ENCODE measurements around the gene NUDT22.

Gene NUDT22

DNA sequence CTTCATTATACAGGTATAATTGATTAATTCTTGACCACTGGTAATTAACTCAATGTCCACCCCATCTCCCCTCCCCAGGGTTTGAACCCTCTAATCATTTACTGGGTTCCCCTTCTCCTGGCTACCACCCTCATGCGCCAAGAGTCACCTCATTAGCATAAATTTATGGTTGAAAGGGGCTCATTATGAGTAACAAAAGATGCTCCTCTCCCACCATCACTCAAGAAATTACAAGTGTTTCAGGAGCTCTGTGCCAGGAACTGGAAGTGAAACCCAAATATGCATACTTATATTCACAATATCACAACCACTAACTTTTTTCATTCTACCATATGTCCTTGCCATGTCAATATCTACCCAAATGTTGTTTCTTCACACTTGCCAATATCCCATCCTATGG is 47.9 kb upstream of the NUDT22 start (continued):
- TF ChIP-seq ISL1 (CRISPR knock-in tag; IDR thresholded peaks at IDR 0.05) (no peak), TCF4 (CRISPR knock-in tag; IDR thresholded peaks at IDR 0.05; ENCODE audit: borderline replicate concordance) (no peak), ZNF565 (CRISPR knock-in tag; conservative IDR thresholded peaks at IDR 0.05; ENCODE audit: low read depth) (no peak), SNAI2 (CRISPR knock-in tag; IDR thresholded peaks at IDR 0.05) (no peak)

DNA sequence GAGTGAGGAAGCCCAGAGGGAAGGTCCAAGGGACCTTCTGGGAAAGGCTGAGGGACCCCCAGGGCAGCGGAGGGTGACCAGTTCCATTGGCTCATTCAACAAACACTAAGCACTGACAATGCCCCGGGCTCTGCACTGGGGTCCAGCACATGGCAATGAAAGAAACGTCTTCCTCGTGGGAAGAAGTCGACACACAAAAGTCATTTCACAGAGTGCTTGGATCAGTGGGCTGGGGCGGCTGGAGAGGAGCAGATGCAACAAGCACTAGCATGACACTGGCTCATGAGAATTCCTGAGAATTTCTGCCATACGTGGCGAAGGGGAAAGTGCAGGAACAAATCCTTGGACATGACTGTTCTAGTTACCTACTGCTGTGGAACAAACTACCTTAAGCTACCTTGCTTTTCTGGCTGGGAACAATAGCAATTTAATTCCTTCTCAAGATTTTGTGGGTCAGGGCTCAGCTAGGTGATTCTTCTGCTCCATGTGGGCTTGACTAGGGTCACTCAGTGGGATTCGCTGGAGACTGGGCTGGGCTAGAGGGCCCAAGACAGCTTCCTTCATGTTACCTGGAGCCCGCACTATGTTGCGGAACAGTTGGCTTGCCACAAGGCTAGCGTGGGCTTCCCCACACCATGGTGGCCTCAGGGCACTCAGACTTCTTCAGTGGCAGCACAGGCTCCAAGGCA is 47.0 kb upstream of the NUDT22 start:
- TF ChIP-seq, protein P1, sequence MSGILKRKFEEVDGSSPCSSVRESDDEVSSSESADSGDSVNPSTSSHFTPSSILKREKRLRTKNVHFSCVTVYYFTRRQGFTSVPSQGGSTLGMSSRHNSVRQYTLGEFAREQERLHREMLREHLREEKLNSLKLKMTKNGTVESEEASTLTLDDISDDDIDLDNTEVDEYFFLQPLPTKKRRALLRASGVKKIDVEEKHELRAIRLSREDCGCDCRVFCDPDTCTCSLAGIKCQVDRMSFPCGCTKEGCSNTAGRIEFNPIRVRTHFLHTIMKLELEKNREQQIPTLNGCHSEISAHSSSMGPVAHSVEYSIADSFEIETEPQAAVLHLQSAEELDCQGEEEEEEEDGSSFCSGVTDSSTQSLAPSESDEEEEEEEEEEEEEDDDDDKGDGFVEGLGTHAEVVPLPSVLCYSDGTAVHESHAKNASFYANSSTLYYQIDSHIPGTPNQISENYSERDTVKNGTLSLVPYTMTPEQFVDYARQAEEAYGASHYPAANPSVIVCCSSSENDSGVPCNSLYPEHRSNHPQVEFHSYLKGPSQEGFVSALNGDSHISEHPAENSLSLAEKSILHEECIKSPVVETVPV (CRISPR knock-in tag; IDR thresholded peaks at IDR 0.05) = no peak
- TF ChIP-seq PPARA (CRISPR knock-in tag; IDR thresholded peaks at IDR 0.05; ENCODE audit: borderline replicate concordance) = no peak
- no peak for TF ChIP-seq GLIS3 (CRISPR knock-in tag; IDR thresholded peaks at IDR 0.05)
- no peak for TF ChIP-seq ISL1 (CRISPR knock-in tag; IDR thresholded peaks at IDR 0.05)
- no peak for TF ChIP-seq ZC3H10 (CRISPR knock-in tag; IDR thresholded peaks at IDR 0.05)
- no peak for TF ChIP-seq ZFP3 (CRISPR knock-in tag; IDR thresholded peaks at IDR 0.05)
- TF ChIP-seq OSR1 (CRISPR knock-in tag; IDR thresholded peaks at IDR 0.05) = no peak
- TF ChIP-seq ZNF70 (CRISPR knock-in tag; IDR thresholded peaks at IDR 0.05) = no peak
- TF ChIP-seq, protein P2, sequence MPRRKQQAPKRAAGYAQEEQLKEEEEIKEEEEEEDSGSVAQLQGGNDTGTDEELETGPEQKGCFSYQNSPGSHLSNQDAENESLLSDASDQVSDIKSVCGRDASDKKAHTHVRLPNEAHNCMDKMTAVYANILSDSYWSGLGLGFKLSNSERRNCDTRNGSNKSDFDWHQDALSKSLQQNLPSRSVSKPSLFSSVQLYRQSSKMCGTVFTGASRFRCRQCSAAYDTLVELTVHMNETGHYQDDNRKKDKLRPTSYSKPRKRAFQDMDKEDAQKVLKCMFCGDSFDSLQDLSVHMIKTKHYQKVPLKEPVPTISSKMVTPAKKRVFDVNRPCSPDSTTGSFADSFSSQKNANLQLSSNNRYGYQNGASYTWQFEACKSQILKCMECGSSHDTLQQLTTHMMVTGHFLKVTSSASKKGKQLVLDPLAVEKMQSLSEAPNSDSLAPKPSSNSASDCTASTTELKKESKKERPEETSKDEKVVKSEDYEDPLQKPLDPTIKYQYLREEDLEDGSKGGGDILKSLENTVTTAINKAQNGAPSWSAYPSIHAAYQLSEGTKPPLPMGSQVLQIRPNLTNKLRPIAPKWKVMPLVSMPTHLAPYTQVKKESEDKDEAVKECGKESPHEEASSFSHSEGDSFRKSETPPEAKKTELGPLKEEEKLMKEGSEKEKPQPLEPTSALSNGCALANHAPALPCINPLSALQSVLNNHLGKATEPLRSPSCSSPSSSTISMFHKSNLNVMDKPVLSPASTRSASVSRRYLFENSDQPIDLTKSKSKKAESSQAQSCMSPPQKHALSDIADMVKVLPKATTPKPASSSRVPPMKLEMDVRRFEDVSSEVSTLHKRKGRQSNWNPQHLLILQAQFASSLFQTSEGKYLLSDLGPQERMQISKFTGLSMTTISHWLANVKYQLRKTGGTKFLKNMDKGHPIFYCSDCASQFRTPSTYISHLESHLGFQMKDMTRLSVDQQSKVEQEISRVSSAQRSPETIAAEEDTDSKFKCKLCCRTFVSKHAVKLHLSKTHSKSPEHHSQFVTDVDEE (CRISPR knock-in tag; IDR thresholded peaks at IDR 0.05) = no peak
- no peak for ATAC-seq

DNA sequence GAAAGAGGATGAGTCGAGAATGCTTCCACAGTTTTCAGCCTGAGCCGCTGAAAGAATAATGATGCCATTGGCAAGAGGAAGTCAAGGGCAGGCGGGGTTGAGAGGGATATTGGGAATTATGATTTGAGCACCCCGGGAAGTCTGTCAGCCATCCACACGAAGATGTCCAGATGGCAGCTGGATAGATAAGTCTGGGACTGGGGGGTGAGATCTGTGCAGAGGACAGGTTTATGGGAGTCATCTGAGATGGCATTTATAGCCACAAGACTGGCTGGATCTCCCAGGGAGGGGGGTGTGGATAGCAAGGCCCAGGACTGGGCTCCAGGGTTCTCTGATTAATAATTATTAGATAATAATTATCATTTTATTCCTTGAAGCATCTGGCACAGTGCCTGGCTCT is 45.2 kb upstream of the NUDT22 start:
- TF ChIP-seq BACH2 (CRISPR knock-in tag; IDR thresholded peaks at IDR 0.05; ENCODE audit: borderline replicate concordance) = no peak
- TF ChIP-seq PPARA (CRISPR knock-in tag; IDR thresholded peaks at IDR 0.05; ENCODE audit: borderline replicate concordance) = no peak
- TF ChIP-seq, protein P3, sequence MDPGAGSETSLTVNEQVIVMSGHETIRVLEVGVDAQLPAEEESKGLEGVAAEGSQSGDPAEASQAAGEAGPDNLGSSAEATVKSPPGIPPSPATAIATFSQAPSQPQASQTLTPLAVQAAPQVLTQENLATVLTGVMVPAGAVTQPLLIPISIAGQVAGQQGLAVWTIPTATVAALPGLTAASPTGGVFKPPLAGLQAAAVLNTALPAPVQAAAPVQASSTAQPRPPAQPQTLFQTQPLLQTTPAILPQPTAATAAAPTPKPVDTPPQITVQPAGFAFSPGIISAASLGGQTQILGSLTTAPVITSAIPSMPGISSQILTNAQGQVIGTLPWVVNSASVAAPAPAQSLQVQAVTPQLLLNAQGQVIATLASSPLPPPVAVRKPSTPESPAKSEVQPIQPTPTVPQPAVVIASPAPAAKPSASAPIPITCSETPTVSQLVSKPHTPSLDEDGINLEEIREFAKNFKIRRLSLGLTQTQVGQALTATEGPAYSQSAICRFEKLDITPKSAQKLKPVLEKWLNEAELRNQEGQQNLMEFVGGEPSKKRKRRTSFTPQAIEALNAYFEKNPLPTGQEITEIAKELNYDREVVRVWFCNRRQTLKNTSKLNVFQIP (CRISPR knock-in tag; IDR thresholded peaks at IDR 0.05; ENCODE audit: borderline replicate concordance, low read depth) = no peak
- no peak for TF ChIP-seq ISL1 (CRISPR knock-in tag; IDR thresholded peaks at IDR 0.05)
- TF ChIP-seq ZNF70 (CRISPR knock-in tag; IDR thresholded peaks at IDR 0.05) = no peak
- TF ChIP-seq TOX (CRISPR knock-in tag; IDR thresholded peaks at IDR 0.05; ENCODE audit: borderline replicate concordance) = no peak
- TF ChIP-seq, protein P1 (CRISPR knock-in tag; IDR thresholded peaks at IDR 0.05) = no peak
- TF ChIP-seq ZNF565 (CRISPR knock-in tag; conservative IDR thresholded peaks at IDR 0.05; ENCODE audit: low read depth) = no peak
- no peak for ATAC-seq

DNA sequence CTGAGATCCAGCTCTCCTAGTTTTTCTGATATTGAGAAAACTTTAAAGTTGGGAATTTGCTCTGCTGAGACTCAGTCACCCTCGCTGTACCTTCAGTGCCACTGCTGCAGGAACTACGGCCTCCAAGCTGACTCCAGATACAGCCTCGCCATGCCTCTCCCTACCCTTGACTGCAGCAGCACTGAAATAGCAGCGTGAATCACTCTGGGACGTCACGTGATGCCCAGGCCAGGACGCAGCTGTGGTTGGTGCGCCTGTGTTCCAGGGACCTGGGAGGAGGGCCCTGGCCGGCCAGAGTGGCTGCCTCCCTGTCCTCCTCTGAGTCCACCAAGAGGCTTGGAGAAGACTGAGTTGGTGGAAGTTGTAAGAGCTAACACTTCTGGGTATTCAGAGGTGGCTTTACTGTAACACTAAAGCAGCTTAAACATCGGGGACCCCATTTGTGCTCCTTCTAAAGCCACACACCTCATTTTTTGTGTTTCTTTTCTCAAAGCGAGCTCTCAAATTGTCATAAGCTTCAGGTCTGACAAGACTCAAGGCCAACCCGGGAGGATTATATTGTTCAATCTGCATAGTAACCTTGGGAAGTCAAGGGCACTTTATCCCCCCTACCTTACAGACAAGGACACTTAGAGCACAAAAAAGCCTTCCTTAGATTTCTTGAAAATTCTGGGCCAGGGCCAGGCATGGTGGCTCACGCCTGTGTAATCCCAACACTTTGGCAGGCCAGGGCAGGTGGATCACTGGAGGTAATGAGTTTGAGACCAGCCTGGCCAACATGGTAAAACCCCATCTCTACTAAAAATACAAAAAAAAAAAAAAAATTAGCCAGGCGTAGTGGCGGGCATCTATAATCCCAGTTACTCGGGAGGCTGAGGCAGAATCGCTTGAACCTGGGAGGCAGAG is 44.3 kb upstream of the NUDT22 start:
- ATAC-seq = peak; percentile 74
- TF ChIP-seq, protein P4, sequence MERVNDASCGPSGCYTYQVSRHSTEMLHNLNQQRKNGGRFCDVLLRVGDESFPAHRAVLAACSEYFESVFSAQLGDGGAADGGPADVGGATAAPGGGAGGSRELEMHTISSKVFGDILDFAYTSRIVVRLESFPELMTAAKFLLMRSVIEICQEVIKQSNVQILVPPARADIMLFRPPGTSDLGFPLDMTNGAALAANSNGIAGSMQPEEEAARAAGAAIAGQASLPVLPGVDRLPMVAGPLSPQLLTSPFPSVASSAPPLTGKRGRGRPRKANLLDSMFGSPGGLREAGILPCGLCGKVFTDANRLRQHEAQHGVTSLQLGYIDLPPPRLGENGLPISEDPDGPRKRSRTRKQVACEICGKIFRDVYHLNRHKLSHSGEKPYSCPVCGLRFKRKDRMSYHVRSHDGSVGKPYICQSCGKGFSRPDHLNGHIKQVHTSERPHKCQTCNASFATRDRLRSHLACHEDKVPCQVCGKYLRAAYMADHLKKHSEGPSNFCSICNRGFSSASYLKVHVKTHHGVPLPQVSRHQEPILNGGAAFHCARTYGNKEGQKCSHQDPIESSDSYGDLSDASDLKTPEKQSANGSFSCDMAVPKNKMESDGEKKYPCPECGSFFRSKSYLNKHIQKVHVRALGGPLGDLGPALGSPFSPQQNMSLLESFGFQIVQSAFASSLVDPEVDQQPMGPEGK (CRISPR knock-in tag; IDR thresholded peaks at IDR 0.05; ENCODE audit: borderline replicate concordance) = no peak
- TF ChIP-seq CSDC2 (CRISPR knock-in tag; IDR thresholded peaks at IDR 0.05) (no peak), ZFP3 (CRISPR knock-in tag; IDR thresholded peaks at IDR 0.05) (peak; percentile 71), ARNTL (CRISPR knock-in tag; IDR thresholded peaks at IDR 0.05; ENCODE audit: borderline replicate concordance, low read depth) (no peak), ISL1 (CRISPR knock-in tag; IDR thresholded peaks at IDR 0.05) (0 out of 2 replicates have a peak, but pooled peaks have one; percentile 6), ZFP30 (CRISPR knock-in tag; IDR thresholded peaks at IDR 0.05) (no peak), TCF4 (CRISPR knock-in tag; IDR thresholded peaks at IDR 0.05; ENCODE audit: borderline replicate concordance) (no peak)
- TF ChIP-seq, protein P5, sequence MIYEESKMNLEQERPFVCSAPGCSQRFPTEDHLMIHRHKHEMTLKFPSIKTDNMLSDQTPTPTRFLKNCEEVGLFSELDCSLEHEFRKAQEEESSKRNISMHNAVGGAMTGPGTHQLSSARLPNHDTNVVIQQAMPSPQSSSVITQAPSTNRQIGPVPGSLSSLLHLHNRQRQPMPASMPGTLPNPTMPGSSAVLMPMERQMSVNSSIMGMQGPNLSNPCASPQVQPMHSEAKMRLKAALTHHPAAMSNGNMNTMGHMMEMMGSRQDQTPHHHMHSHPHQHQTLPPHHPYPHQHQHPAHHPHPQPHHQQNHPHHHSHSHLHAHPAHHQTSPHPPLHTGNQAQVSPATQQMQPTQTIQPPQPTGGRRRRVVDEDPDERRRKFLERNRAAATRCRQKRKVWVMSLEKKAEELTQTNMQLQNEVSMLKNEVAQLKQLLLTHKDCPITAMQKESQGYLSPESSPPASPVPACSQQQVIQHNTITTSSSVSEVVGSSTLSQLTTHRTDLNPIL (CRISPR knock-in tag; IDR thresholded peaks at IDR 0.05; ENCODE audit: low read depth) = no peak

All from SK-N-SH treated with all-trans-retinoic acid at 6 μM for 48 hours (cell line).